OCI-LY3 (cell line): ENCODE data around the gene PRR16.

ENCODE experiments used
- CTCF ChIP-seq: fragments of 200-600, 300-600 bp; sonication (generic); IDR thresholded peaks from 2 replicates; pipeline ENCODE4 v1.5.1; 2014; ENCODE audit warnings: antibody characterized with exemption, low read length, low read depth
- EZH2phosphoT487 ChIP-seq: fragments of 200-600 bp; shearing (Covaris generic); IDR thresholded peaks from 2 replicates; pipeline ENCODE4 v1.6.1; 2018; ENCODE audit warnings: antibody characterized with exemption, mixed run types, low read depth

DNA sequence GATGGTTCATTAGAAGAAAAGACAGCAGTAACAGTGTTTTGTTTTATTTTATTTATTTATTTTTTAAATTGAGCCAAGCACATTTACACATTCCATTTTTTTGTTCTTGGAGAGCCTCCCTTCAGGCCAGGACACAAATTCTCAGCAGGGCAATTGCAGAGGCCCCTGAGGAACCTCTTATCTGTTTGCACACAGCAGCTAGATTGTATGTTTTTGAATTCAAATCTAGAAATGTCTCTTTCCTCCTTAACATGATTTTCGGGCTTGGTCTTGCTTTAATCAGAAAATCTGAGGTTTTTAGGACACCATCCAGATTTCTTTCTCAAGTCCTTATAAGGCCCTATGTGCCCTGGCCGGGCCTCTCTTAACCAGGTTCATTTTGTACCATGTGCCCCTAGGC lies 76.0 kb downstream of the PRR16 start:
- no peak for TF ChIP-seq CTCF
- TF ChIP-seq EZH2phosphoT487, result no peak
